Stimulated activated CD8-positive, alpha-beta memory T cell treated with anti-CD3 and anti-CD28 coated beads, Interleukin-15, amount 100 ng/mL, for 24 hours (primary cell): ENCODE results near the gene ADSL.

Source experiments
- DNase-seq: peaks from one replicate; pipeline ENCODE4 v3.0.0-alpha.2; 2020; ENCODE audit warnings: low read depth

ADSL gene

GRCh38 chr22:40405178-40406062, 59.1 kb downstream of the ADSL start:
- no peak for DNase-seq

GRCh38 chr22:40406063-40406890, 60.0 kb downstream of the ADSL start:
- no peak for DNase-seq

GRCh38 chr22:40407021-40407761, 60.9 kb downstream of the ADSL start:
- no peak for DNase-seq

- no peak for DNase-seq
These were observed 61.8 kb downstream of the ADSL start for GRCh38 chr22:40407831-40408717.

GRCh38 chr22:40408718-40409612, 62.7 kb downstream of the ADSL start:
- no peak for DNase-seq

- DNase-seq, result no peak
These were observed 63.4 kb downstream of the ADSL start for GRCh38 chr22:40409613-40410113.

GRCh38 chr22:40410272-40410671, 64.0 kb downstream of the ADSL start:
- no peak for DNase-seq

- DNase-seq, result no peak
These were observed 64.6 kb downstream of the ADSL start for GRCh38 chr22:40410731-40411505.

GRCh38 chr22:40411506-40411861, 65.2 kb downstream of the ADSL start:
- DNase-seq, result no peak

GRCh38 chr22:40412441-40412840, 66.1 kb downstream of the ADSL start:
- no peak for DNase-seq

GRCh38 chr22:40413873-40414272, 67.6 kb downstream of the ADSL start:
- DNase-seq, result no peak

GRCh38 chr22:40414311-40414710, 68.0 kb downstream of the ADSL start:
- DNase-seq, result no peak

- DNase-seq, result no peak
These were observed 68.7 kb downstream of the ADSL start for GRCh38 chr22:40414838-40415505.

GRCh38 chr22:40415531-40416266, 69.4 kb downstream of the ADSL start:
- no peak for DNase-seq

GRCh38 chr22:40416267-40416570, 69.9 kb downstream of the ADSL start:
- no peak for DNase-seq

GRCh38 chr22:40416636-40417035, 70.3 kb downstream of the ADSL start:
- no peak for DNase-seq

- DNase-seq, result no peak
These were observed 70.7 kb downstream of the ADSL start for GRCh38 chr22:40417041-40417440.

GRCh38 chr22:40417881-40418280, 71.6 kb downstream of the ADSL start:
- DNase-seq, result no peak
